22Rv1 (cell line): ENCODE measurements around the gene SH3GL1.

Source experiments
- CTCF ChIP-seq: fragments of 450-650 bp; IDR thresholded peaks from 2 replicates; pipeline ENCODE4 v1.5.1; 2017; ENCODE audit warnings: mild to moderate bottlenecking
- ZFX ChIP-seq: fragments of 450-650 bp; IDR thresholded peaks from 2 replicates; pipeline ENCODE4 v1.6.1; 2017; ENCODE audit warnings: antibody characterized with exemption, borderline replicate concordance

DNA sequence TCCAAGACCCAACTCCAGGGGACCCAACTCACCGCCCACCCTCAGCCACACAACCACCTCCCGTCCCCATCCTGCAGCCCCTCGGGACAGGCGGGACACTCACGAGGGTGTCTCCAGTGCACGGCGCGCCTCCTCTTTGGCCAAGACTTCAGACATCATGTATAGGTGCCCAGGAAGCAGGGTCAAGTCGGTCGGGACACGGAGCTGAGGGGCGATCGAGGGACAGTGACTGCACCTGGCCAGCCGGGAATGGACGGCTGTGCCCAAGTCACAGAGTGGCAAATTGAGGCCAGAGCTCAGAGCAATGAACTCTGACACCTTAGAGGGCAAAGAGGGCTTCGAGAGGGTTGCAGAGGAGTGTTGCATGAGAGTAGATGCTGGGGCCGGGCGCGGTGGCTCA is 70.5 kb downstream of the SH3GL1 start:
- TF ChIP-seq CTCF (no peak), ZFX (no peak)
